Activated T-cell treated with anti-CD3 and anti-CD28 coated beads, Interleukin-2, amount 50 U/mL, for 48 hours (primary cell): ENCODE data around the gene C1R.
"Not testable (repeated sequence)": the region's sequence is repeated elsewhere in the genome, so short reads cannot be mapped to it uniquely, and the experiment has no call there.

Source experiments
- DNase-seq, 2 experiments: peaks; one replicate each; pipeline ENCODE4 v3.0.0-alpha.2; 2020

C1R gene

GRCh38 chr12:7065073-7065623 lies 27.1 kb downstream of the C1R start:
- no peak for DNase-seq

GRCh38 chr12:7064516-7064915 lies 27.7 kb downstream of the C1R start:
- DNase-seq: no peak

GRCh38 chr12:7061596-7061995 lies 30.6 kb downstream of the C1R start:
- no peak for DNase-seq

GRCh38 chr12:7061138-7061537 lies 31.1 kb downstream of the C1R start:
- no peak for DNase-seq

- DNase-seq: no peak
Observed at GRCh38 chr12:7060353-7060954, 31.8 kb downstream of the C1R start, which contains the start of gene C1S. TSS of gene C1S (plus strand) at chr12:7060718. CDS start at chr12:7061913, 1,195 bp downstream.

- no peak for DNase-seq
Observed at GRCh38 chr12:7059780-7060179, 32.5 kb downstream of the C1R start.

- no peak for DNase-seq
Observed at GRCh38 chr12:7058850-7059395, 33.3 kb downstream of the C1R start.

GRCh38 chr12:7058163-7058845 lies 33.9 kb downstream of the C1R start:
- DNase-seq: no peak

- not testable (repeated sequence) for DNase-seq
Observed at GRCh38 chr12:7055736-7056135, 36.5 kb downstream of the C1R start.

- no peak for DNase-seq
Observed at GRCh38 chr12:7054925-7055324, 37.3 kb downstream of the C1R start.

GRCh38 chr12:7049973-7050372 lies 42.3 kb downstream of the C1R start:
- not testable (repeated sequence) for DNase-seq

- DNase-seq: not testable (repeated sequence)
Observed at GRCh38 chr12:7049445-7049951, 42.7 kb downstream of the C1R start.

- DNase-seq: no peak
Observed at GRCh38 chr12:7047306-7047705, 44.9 kb downstream of the C1R start.

GRCh38 chr12:7046383-7047105 lies 45.7 kb downstream of the C1R start:
- DNase-seq: no peak

- no peak for DNase-seq
Observed at GRCh38 chr12:7045913-7046312, 46.3 kb downstream of the C1R start.

GRCh38 chr12:7042842-7043241 lies 49.4 kb downstream of the C1R start:
- DNase-seq: no peak

- DNase-seq: no peak
Observed at GRCh38 chr12:7039403-7039802, 52.8 kb downstream of the C1R start.

GRCh38 chr12:7038591-7038990 lies 53.7 kb downstream of the C1R start:
- DNase-seq: no peak

- not testable (repeated sequence) for DNase-seq
Observed at GRCh38 chr12:7037411-7037810, 54.8 kb downstream of the C1R start.

- DNase-seq: no peak
Observed at GRCh38 chr12:7035463-7035862, 56.8 kb downstream of the C1R start.

- no peak for DNase-seq
Observed at GRCh38 chr12:7034464-7034863, 57.8 kb downstream of the C1R start.

- DNase-seq: no peak
Observed at GRCh38 chr12:7032990-7033389, 59.3 kb downstream of the C1R start.

- DNase-seq: no peak
Observed at GRCh38 chr12:7031306-7031705, 60.9 kb downstream of the C1R start.
